Activated CD4-positive, alpha-beta T cell treated with anti-CD3 and anti-CD28 coated beads for 24 hours (primary cell): ENCODE data around the gene EFCAB9.

Experiments used
- DNase-seq, 2 donors: peaks; one replicate each; pipeline ENCODE4 v3.0.0-alpha.2; 2020; ENCODE audit warnings: low read depth in 2 of 2

The EFCAB9 gene

DNA sequence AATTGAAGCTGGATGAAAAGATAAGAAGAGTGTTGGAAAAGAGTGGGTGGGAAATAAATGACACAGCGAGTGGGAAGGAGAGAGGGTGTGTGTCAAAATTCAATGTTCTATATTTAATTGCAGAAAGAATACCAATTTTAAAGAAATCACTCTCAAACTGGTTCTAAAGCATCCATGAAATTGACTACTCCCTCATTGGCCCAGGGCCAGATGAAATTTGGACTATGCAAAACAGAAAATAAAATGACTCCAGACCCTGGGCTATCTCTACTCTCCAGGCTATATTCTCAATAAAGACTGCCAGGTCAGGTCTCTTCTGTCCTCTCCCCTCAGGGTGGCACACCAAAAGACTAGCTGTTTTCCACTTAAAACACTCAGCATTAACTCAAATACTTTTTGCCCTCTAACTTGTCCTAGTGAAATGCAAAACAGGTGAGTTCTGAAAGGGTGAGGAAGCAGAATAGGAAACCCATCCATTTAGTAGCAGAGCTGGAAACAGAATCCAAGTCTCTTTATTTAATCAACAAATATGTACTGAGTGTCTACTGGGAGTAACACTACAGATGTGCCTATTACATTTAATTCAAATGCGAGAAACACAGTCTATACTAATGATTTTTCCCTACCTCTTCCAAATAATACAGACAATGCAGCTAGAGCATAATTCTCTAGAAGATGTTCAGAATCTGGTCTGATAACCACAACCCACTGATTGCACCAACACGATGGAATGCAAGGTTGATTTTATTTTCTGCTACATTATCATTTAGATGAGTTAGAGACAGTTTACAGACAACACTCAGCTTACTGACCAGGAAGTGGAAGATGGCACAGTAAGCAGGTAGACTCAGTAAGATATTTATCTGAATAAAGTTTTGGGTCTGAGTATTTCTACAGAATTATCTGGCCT is 42.1 kb downstream of the EFCAB9 start:
- no peak for DNase-seq

DNA sequence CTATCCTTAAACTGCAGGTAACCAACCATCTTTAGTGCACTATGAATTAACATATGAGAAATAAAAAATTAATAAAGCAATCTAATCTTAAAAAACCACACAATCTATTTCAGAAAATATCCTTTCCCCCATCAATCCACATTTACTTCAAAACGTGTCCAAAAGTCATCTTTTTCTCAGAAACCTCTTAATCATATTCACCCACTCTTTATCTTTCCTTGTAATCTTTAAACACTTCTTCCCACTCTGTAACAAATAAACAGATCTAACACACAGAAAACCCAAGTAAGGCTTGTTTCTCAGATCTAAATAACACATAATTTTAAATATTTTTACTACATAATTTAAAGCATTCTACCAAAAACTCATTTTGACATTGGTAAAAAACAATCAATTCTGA is 44.4 kb downstream of the EFCAB9 start:
- no peak for DNase-seq

DNA sequence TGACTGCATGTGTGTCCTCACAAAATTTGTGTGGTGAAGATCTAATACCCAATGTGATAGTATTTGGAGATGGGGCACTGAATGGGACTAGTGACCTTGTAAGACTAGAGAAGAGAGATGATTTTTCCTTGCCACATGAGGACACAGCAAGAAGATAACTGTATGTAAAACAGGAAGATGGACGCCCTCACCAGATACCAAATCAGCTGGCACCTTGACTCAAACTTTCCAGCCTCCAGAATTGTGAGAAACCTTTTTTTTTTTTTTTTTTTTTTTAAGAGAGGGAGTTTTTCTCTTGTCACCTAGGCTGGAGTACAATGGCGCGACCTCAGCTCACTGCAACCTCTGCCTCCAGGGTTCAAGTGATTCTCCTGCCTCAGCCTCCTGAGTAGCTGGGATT is 49.3 kb downstream of the EFCAB9 start:
- DNase-seq = no peak

DNA sequence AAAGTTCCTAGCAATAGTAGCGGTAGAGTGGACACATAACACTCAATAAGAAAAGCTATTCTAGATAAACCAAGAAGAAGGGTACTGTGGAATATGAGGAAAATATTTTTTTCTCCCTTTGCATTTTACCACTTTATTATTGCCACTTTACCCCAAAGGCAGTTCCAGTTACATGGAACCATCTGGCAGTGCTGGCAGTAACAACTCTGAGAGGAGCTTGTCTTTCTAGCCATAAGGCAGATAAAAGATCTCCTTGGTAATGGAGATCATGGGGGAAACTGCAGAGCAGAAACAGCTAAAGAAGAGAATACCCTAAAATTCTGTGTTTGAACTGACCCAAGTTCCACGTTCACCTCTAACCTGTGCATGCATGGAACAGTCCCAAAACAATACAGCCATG is 51.1 kb downstream of the EFCAB9 start:
- no peak for DNase-seq

DNA sequence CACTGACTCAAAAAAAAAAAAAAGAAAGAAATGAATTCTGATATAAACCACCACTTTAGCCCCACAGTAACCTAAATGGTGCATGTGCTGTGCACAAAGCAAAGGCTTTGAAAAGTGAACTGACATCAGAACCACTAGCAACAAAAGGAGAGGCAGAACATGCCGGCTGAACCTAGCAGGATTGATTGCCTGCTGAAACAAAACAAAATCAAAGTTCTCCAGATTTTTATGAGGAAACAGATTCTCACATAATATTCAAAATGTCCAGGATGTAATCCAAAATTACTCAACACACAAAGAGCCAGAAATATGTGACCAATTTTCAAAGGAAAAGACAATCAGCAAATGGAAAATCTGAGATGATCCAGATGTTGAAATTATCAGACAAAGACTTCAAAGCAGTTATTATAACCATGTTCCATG is 51.7 kb downstream of the EFCAB9 start:
- no peak for DNase-seq

DNA sequence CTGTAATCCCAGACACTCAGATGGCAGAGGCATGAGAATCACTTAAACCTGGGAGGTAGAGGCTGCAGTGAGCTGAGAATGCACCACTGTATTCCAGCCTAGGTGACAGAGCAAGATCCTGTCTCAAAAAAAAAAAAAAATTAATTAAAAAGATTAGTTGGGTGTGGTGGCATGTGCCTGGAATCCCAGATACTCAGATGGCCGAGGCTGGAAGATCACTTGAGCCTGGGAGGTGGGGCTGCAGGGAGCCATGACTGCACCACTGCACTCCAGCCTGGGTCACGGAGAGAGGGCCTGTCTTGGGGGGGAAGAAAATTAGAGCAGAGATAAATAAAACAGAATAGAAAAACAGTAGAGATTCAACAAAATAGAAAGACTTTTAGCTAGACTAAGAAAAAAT is 54.7 kb downstream of the EFCAB9 start:
- no peak for DNase-seq

DNA sequence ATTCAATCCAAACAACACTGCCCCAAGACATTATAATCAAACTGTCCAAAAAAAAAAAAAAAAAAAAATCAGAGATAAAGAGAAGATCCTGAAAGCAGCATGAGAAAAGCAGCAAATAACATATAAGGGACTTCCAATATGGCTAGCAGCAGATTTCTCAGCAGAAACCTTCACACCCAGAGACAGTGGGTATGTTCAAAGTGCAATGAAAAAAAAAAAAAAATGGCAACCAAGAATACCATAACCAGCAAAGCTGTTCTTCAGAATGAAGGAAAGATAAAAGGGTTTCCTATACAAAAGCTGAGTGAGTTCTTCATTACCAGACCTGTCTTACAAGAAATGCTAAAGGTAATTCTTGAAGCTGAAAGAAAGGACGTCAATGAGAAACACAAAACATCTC is 57.4 kb downstream of the EFCAB9 start:
- DNase-seq = no peak

DNA sequence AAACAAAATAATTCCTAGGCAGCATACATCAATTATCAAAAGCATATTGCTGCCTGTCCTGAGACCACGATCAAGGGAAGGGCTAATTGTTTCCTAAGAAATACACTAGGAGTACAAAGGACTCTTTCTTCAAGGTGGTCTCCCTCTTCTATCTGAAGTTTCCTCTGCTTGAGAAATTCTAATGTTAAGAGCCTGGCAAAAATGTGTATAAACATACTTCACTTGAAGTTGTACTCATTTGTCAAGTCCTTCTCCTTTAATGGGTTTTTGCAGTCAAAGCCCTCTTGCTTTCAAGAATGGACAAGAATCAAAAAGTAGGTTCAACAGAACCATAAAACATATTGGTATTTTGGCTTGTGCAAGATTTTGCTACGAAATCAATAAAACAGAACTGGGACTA is 58.5 kb downstream of the EFCAB9 start:
- no peak for DNase-seq
